Right lobe of liver (tissue), 4 donors: Measurements from ENCODE around the gene SLC9A3.

Source experiments
- POLR2A ChIP-seq: fragments of 450-650 bp; IDR thresholded peaks from one replicate; pipeline ENCODE4 v1.6.1; 2017; ENCODE audit warnings: antibody characterized with exemption, mild to moderate bottlenecking
- TF ChIP-seq, protein P1 (sequence below), 4 donors: fragments of 200-600 bp in 3 of 4; fragments of 450-650 bp in 1 of 4; IDR thresholded peaks; one replicate each; pipeline versions ENCODE4 v1.5.1 to v1.8.0; 2016 to 2022; ENCODE audit warnings: antibody characterized with exemption in 4 of 4, mild to moderate bottlenecking in 2 of 4
- donor health status: DM: no; HTN: no; CAD: no.
- donor health status: DM: no; HTN: no; CAD: no.
- donor health status: DM: no; HTN: yes; CAD: no.

DNA sequence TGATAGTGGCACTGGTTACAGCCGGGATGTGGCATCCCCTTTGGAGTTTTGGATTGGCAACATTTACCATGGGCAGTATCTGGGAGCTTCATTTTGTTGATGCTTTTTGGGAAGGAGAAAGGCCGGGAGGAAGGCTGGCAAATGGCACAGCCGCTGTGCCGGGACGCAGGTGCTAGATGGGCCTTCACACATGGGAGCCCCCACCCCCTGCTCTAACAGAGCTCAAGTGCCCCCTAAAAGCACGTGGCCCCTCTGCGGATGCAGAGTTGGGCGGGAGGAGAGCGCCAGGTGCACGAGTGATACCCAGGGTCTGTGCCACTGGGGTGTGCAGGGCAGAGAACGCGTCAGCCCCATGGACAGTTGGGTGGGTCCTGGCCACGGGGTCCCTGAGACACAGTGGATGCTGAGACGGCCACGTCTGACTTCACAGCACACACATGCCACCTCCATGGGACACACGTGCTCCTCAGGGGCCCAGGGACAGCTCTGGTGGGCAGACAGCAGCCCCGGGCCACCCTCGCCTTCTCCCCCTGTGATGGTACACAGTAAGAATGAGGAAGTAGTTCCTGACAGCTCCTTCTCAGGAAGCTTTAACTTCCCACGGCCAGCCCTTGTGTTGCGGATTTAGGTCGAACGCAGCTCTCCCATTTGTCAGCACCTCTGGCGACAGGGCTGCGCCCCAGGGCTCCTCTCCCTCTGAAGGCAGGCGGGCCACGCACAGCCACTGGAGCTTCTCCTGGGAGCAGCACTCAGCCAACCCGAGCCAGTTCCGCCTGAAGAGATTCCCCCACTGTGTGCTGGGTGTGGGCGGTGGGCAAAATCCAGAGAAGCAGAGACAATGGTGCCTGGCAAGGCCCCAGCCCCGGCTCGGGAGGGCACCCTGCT is 10.8 kb downstream of the SLC9A3 start:
- TF ChIP-seq, protein P1, sequence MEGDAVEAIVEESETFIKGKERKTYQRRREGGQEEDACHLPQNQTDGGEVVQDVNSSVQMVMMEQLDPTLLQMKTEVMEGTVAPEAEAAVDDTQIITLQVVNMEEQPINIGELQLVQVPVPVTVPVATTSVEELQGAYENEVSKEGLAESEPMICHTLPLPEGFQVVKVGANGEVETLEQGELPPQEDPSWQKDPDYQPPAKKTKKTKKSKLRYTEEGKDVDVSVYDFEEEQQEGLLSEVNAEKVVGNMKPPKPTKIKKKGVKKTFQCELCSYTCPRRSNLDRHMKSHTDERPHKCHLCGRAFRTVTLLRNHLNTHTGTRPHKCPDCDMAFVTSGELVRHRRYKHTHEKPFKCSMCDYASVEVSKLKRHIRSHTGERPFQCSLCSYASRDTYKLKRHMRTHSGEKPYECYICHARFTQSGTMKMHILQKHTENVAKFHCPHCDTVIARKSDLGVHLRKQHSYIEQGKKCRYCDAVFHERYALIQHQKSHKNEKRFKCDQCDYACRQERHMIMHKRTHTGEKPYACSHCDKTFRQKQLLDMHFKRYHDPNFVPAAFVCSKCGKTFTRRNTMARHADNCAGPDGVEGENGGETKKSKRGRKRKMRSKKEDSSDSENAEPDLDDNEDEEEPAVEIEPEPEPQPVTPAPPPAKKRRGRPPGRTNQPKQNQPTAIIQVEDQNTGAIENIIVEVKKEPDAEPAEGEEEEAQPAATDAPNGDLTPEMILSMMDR (IDR thresholded peaks at IDR 0.05), result no peak
- TF ChIP-seq POLR2A, result no peak
